ENCODE data around the gene LARGE1.

DNA sequence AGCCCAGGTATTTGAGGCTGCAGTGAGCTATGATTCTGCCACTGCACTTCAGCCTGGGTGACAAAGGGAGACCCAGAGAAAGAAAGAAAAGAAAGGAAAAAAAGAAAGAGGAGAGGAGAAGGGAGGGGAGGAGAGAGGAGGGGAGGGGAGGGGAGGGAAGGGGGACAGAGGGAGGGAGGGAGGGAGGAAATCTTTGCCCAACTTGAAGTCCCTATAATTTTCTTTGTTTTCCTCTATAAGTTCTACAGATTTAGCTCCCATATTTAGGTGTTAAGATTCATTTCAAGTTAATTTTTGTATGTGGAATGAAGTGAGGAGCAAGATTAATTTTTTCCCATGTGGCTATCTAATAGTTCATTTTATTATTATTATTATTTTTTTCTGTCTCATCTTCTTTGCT, 328.3 kb downstream of the LARGE1 start:
- TF ChIP-seq YY1 (IDR thresholded peaks at IDR 0.05; ENCODE audit: extremely low read depth, insufficient replicate concordance, low read depth, low read length) (no peak), POLR2A (IDR thresholded peaks at IDR 0.05; ENCODE audit: borderline replicate concordance, extremely low read depth, insufficient read depth, insufficient read length) (no peak), EZH2phosphoT487 (IDR thresholded peaks at IDR 0.05; ENCODE audit: borderline replicate concordance) (no peak), EZH2 (IDR thresholded peaks at IDR 0.05) (no peak), EGR1 (IDR thresholded peaks at IDR 0.05; ENCODE audit: low read depth) (no peak), POLR2AphosphoS5 (IDR thresholded peaks at IDR 0.05; ENCODE audit: low read depth, low read length) (no peak), CEBPB (IDR thresholded peaks at IDR 0.05; ENCODE audit: low read depth) (no peak), FOSL1 (IDR thresholded peaks at IDR 0.05; ENCODE audit: low read depth) (no peak), TCF7L2 (IDR thresholded peaks at IDR 0.05; ENCODE audit: borderline replicate concordance, extremely low read depth, insufficient read depth, insufficient read length) (no peak)
- TF ChIP-seq, protein P1, sequence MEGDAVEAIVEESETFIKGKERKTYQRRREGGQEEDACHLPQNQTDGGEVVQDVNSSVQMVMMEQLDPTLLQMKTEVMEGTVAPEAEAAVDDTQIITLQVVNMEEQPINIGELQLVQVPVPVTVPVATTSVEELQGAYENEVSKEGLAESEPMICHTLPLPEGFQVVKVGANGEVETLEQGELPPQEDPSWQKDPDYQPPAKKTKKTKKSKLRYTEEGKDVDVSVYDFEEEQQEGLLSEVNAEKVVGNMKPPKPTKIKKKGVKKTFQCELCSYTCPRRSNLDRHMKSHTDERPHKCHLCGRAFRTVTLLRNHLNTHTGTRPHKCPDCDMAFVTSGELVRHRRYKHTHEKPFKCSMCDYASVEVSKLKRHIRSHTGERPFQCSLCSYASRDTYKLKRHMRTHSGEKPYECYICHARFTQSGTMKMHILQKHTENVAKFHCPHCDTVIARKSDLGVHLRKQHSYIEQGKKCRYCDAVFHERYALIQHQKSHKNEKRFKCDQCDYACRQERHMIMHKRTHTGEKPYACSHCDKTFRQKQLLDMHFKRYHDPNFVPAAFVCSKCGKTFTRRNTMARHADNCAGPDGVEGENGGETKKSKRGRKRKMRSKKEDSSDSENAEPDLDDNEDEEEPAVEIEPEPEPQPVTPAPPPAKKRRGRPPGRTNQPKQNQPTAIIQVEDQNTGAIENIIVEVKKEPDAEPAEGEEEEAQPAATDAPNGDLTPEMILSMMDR (IDR thresholded peaks at IDR 0.05 in 2 of 3, conservative IDR thresholded peaks at IDR 0.05 in 1 of 3; ENCODE audit: borderline replicate concordance in 1 of 3, insufficient read depth in 1 of 3, low read depth in 2 of 3, low read length in 2 of 3) = no peak
